Hindlimb muscle (tissue), 1 donor: ENCODE data around the gene LTBP3. TPM values are rescaled to one million over a fixed set of nuclear protein-coding genes. Genes with fewer than 3 reads are reported as not detected.
"Not testable (repeated sequence)": the region's sequence is repeated elsewhere in the genome, so short reads cannot be mapped to it uniquely, and the experiment has no call there.

Source experiments
- DNase-seq: peaks from one replicate; pipeline ENCODE4 v3.0.0-alpha.2; 2013
- polyA plus RNA-seq: library from polyadenylated mRNA; unstranded; fragments of 120-200 nt; gene quantifications from one replicate; pipeline ENCODE4 v1.2.1, GENCODE V29; 2013; ENCODE audit not compliant: insufficient read length

Gene LTBP3
- polyA plus RNA-seq, 1 donor: 126 TPM

- DNase-seq: no peak
These were observed 23.1 kb downstream of the LTBP3 start for GRCh38 chr11:65535102-65535501.

GRCh38 chr11:65532388-65533064 is 25.6 kb downstream of the LTBP3 start:
- no peak for DNase-seq

GRCh38 chr11:65530157-65530496 is 28.0 kb downstream of the LTBP3 start:
- DNase-seq: no peak

- DNase-seq: no peak
These were observed 28.5 kb downstream of the LTBP3 start for GRCh38 chr11:65529475-65530156.

GRCh38 chr11:65528819-65529350 is 29.3 kb downstream of the LTBP3 start:
- DNase-seq: no peak

- DNase-seq: no peak
These were observed 31.4 kb downstream of the LTBP3 start for GRCh38 chr11:65526744-65527143.

- no peak for DNase-seq
These were observed 32.3 kb downstream of the LTBP3 start for GRCh38 chr11:65525546-65526480.

GRCh38 chr11:65524741-65525545 is 33.2 kb downstream of the LTBP3 start, which contains the start of gene SCYL1:
TSS of gene SCYL1 (plus strand) at chr11:65525083. CDS start at chr11:65525154, 71 bp downstream.
- DNase-seq: peak; percentile 77

- no peak for DNase-seq
These were observed 34.0 kb downstream of the LTBP3 start for GRCh38 chr11:65524014-65524740.

GRCh38 chr11:65523631-65523968 is 34.6 kb downstream of the LTBP3 start:
- DNase-seq: not testable (repeated sequence)

- DNase-seq: not testable (repeated sequence)
These were observed 35.2 kb downstream of the LTBP3 start for GRCh38 chr11:65522718-65523630.

- not testable (repeated sequence) for DNase-seq
These were observed 36.2 kb downstream of the LTBP3 start for GRCh38 chr11:65521777-65522521.

GRCh38 chr11:65518941-65519549 is 39.1 kb downstream of the LTBP3 start:
- DNase-seq: not testable (repeated sequence)

- DNase-seq: no peak
These were observed 41.8 kb downstream of the LTBP3 start for GRCh38 chr11:65516135-65516968.

GRCh38 chr11:65512311-65512710 is 45.8 kb downstream of the LTBP3 start:
- DNase-seq: not testable (repeated sequence)

- peak; percentile 64 for DNase-seq
These were observed 51.2 kb downstream of the LTBP3 start for GRCh38 chr11:65506772-65507505.

- DNase-seq: peak; percentile 58
These were observed 51.8 kb downstream of the LTBP3 start for GRCh38 chr11:65506290-65506771.
